Glutamatergic neuron (in vitro differentiated cells): ENCODE data around the gene PWP1. TPM values are rescaled to one million over a fixed set of nuclear protein-coding genes. Genes with fewer than 3 reads are reported as not detected.
"Not testable (repeated sequence)": the region's sequence is repeated elsewhere in the genome, so short reads cannot be mapped to it uniquely, and the experiment has no call there.

Experiments
- DNase-seq: peaks from one replicate; pipeline ENCODE4 v3.0.0; 2022
- H3K27ac Mint-ChIP-seq: one replicate; pipeline ENCODE4 v1.8.0; 2020; ENCODE audit warnings: mild to moderate bottlenecking, mixed read lengths, inconsistent platforms; ENCODE audit not compliant: unreplicated experiment
- H3K27me3 Mint-ChIP-seq: one replicate; pipeline ENCODE4 v1.8.0; 2020; ENCODE audit warnings: mild to moderate bottlenecking, moderate library complexity, mixed read lengths, inconsistent platforms; ENCODE audit not compliant: unreplicated experiment
- H3K36me3 Mint-ChIP-seq: one replicate; pipeline ENCODE4 v1.8.0; 2020; ENCODE audit warnings: mild to moderate bottlenecking, mixed read lengths, inconsistent platforms; ENCODE audit not compliant: unreplicated experiment
- H3K4me1 Mint-ChIP-seq: one replicate; pipeline ENCODE4 v1.8.0; 2020; ENCODE audit warnings: mild to moderate bottlenecking, low read depth, mixed read lengths, inconsistent platforms; ENCODE audit not compliant: unreplicated experiment
- H3K4me3 Mint-ChIP-seq: one replicate; pipeline ENCODE4 v1.8.0; 2020; ENCODE audit warnings: mild to moderate bottlenecking, mixed read lengths, inconsistent platforms; ENCODE audit not compliant: unreplicated experiment
- H3K9me3 Mint-ChIP-seq: one replicate; pipeline ENCODE4 v1.8.0; 2020; ENCODE audit warnings: mild to moderate bottlenecking, moderate library complexity, mixed read lengths, inconsistent platforms; ENCODE audit not compliant: unreplicated experiment
- CTCF ChIP-seq: fragments of 200-600 bp; sonication (generic); IDR thresholded peaks from one replicate; pipeline ENCODE4 v1.5.0; 2021; ENCODE audit not compliant: partially characterized antibody, unreplicated experiment
- total RNA-seq: library from RNA; stranded (reverse); fragmentation: NEBNext Ultra II Directional; extraction: Animal tissue kit (Norgen Biotek cat#: 25700); gene quantifications from one replicate; pipeline ENCODE4 v1.2.1, GENCODE V29; 2021; ENCODE audit not compliant: unreplicated experiment

PWP1 gene
- total RNA-seq, 1 donor from 2014 or later = 42.2 TPM

- H3K4me3 Mint-ChIP-seq = no peak overlapping the region
- no peaks in the 10 kb centered on the region for H3K9me3 Mint-ChIP-seq
- no peaks in the 10 kb centered on the region for H3K4me1 Mint-ChIP-seq
- DNase-seq = no peak
- no peak overlapping the region for H3K27ac Mint-ChIP-seq
- no peaks in the 10 kb centered on the region for H3K27me3 Mint-ChIP-seq
- H3K36me3 Mint-ChIP-seq = peaks cover 5% of the 10 kb centered on the region
- TF ChIP-seq CTCF = no peak
These were observed 30.2 kb downstream of the PWP1 start for GRCh38 chr12:107715780-107716179.

- H3K27me3 Mint-ChIP-seq = no peaks in the 10 kb centered on the region
- no peak overlapping the region for H3K27ac Mint-ChIP-seq
- no peaks in the 10 kb centered on the region for H3K4me1 Mint-ChIP-seq
- H3K9me3 Mint-ChIP-seq = peaks cover 2% of the 10 kb centered on the region
- no peak overlapping the region for H3K4me3 Mint-ChIP-seq
- peaks cover 14% of the 10 kb centered on the region for H3K36me3 Mint-ChIP-seq
- no peak for DNase-seq
- no peak for TF ChIP-seq CTCF
These were observed 33.0 kb downstream of the PWP1 start for GRCh38 chr12:107718606-107719005.

GRCh38 chr12:107727327-107727726 is 41.7 kb downstream of the PWP1 start:
- not testable (repeated sequence) for H3K27me3 Mint-ChIP-seq, H3K4me1 Mint-ChIP-seq, DNase-seq, H3K9me3 Mint-ChIP-seq, H3K36me3 Mint-ChIP-seq, H3K4me3 Mint-ChIP-seq, H3K27ac Mint-ChIP-seq

- H3K36me3 Mint-ChIP-seq, H3K27ac Mint-ChIP-seq, H3K4me1 Mint-ChIP-seq, DNase-seq, H3K4me3 Mint-ChIP-seq, H3K9me3 Mint-ChIP-seq, H3K27me3 Mint-ChIP-seq: not testable (repeated sequence)
These were observed 42.1 kb downstream of the PWP1 start for GRCh38 chr12:107727742-107728141.

- no peaks in the 10 kb centered on the region for H3K36me3 Mint-ChIP-seq
- H3K27ac Mint-ChIP-seq = no peak overlapping the region
- H3K4me3 Mint-ChIP-seq = no peak overlapping the region
- H3K27me3 Mint-ChIP-seq = peaks cover 1% of the 10 kb centered on the region
- H3K4me1 Mint-ChIP-seq = peaks cover 3% of the 10 kb centered on the region
- TF ChIP-seq CTCF = no peak
- H3K9me3 Mint-ChIP-seq = peaks cover 1% of the 10 kb centered on the region
- no peak for DNase-seq
These were observed 45.2 kb downstream of the PWP1 start for GRCh38 chr12:107730618-107731341.

- no peak for TF ChIP-seq CTCF
- Mint-ChIP-seq H3K36me3 (no peaks in the 10 kb centered on the region), H3K4me3 (no peak overlapping the region), H3K9me3 (peaks cover 1% of the 10 kb centered on the region), H3K27ac (no peak overlapping the region), H3K4me1 (peaks cover 3% of the 10 kb centered on the region), H3K27me3 (peaks cover 1% of the 10 kb centered on the region)
- no peak for DNase-seq
These were observed 45.8 kb downstream of the PWP1 start for GRCh38 chr12:107731366-107731765.
